Neural cell (in vitro differentiated cells): ENCODE data around the gene PCP4.

ENCODE experiments used
- EZH2 ChIP-seq: fragments of 200-600, 300-800 bp; shearing (Covaris generic), sonication (generic); IDR thresholded peaks from 2 replicates; pipeline ENCODE4 v1.6.1; 2014; ENCODE audit warnings: antibody characterized with exemption, low read length, borderline replicate concordance, mild to moderate bottlenecking; ENCODE audit not compliant: insufficient read depth, poor library complexity, severe bottlenecking
- TF ChIP-seq, protein P1 (sequence below): fragments of 450-650 bp; IDR thresholded peaks from 2 replicates; pipeline ENCODE4 v1.5.1; 2014; ENCODE audit warnings: antibody characterized with exemption, mild to moderate bottlenecking, moderate library complexity; ENCODE audit not compliant: poor library complexity, severe bottlenecking

DNA sequence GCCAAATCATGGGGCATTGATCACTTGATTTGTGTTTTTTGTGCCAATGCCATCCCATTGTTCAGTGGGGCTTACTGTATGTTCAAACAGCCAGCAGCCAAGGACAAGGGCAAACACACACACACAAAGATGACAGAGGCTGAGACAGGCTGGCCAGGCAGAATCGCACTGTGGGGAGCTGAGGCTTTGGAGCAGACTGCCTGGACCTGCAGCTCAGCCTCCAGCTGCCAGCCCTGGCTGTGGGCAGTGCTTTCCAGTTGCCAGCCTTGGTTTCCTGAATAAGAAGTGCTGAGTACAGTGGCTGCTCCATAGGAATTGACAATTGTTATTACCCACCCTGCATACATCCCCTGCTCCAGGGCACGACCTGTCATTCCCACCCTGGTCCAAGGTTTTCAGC lies 16.9 kb upstream of the PCP4 start:
- TF ChIP-seq, protein P1, sequence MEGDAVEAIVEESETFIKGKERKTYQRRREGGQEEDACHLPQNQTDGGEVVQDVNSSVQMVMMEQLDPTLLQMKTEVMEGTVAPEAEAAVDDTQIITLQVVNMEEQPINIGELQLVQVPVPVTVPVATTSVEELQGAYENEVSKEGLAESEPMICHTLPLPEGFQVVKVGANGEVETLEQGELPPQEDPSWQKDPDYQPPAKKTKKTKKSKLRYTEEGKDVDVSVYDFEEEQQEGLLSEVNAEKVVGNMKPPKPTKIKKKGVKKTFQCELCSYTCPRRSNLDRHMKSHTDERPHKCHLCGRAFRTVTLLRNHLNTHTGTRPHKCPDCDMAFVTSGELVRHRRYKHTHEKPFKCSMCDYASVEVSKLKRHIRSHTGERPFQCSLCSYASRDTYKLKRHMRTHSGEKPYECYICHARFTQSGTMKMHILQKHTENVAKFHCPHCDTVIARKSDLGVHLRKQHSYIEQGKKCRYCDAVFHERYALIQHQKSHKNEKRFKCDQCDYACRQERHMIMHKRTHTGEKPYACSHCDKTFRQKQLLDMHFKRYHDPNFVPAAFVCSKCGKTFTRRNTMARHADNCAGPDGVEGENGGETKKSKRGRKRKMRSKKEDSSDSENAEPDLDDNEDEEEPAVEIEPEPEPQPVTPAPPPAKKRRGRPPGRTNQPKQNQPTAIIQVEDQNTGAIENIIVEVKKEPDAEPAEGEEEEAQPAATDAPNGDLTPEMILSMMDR, result no peak
- TF ChIP-seq EZH2, result no peak
